GM19023 (cell line): ENCODE results near the gene SH3BP5L.
A peak's percentile ranks its signal among the peaks of the same experiment; 100 is the strongest.
"Not testable (repeated sequence)": the region's sequence is repeated elsewhere in the genome, so short reads cannot be mapped to it uniquely, and the experiment has no call there.

Experiments used
- ATAC-seq: cut with Tn5 transposase; IDR thresholded peaks from one replicate; pipeline ENCODE4 v1.9.1; 2021; ENCODE audit warnings: mild to moderate bottlenecking, moderate library complexity; ENCODE audit not compliant: unreplicated experiment

SH3BP5L gene

GRCh38 chr1:248811514-248812490, 13.9 kb downstream of the SH3BP5L start:
- no peak for ATAC-seq

GRCh38 chr1:248810727-248811513, 14.8 kb downstream of the SH3BP5L start:
- ATAC-seq: no peak

- no peak for ATAC-seq
Measured at GRCh38 chr1:248810000-248810726, 15.6 kb downstream of the SH3BP5L start.

- no peak for ATAC-seq
Measured at GRCh38 chr1:248808876-248809275, 16.8 kb downstream of the SH3BP5L start.

DNA sequence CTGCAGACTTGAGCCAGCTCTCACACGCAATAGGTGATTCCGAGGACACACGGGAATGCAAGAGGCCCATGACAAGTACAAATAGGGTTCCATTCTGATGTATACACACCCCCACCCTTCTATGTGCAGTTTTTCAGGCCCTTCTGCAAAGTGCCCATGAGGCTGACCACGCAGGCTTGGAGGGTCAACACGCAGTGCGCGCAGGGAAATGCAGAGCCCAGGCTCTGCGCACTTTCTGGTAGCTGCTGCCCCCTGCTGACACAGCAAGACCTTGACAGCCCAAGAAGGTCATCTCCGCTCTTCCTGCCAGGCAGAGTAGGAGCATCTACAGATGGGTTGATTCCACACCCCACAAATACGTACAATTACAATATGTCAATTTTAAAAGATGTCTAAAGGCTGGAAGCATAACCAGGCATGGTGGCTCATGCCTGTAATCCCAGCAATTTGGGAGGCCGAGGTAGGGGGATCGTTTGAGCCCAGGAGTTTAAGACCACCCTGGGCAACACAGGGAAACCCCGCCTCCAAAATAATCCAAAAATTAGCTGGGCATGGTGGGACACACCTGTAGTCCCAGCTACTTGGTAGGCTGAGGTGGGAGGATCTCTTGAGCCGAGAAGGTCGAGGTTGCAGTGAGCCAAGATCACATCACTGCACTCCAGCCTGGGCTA, 18.5 kb downstream of the SH3BP5L start:
- peak; percentile 58 for ATAC-seq

DNA sequence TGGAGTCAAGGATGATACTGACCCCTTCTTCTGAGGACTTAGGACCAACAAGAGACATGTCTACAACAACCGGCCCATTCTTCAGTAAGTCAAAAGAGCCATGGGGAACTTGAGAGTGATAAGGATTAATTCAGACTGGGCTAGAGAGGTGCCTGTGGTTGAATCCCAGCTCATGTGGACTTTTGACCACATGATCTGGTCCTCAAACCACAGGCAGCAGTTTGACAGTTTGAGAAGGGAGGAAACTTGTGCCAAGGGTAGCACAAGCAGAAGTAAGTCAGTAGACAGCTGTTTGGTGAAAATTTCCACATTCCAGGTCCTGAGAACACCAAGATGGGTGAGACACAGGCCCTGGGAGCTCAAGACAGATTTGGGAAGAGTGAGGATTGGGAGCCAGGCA, 19.8 kb downstream of the SH3BP5L start:
- no peak for ATAC-seq

DNA sequence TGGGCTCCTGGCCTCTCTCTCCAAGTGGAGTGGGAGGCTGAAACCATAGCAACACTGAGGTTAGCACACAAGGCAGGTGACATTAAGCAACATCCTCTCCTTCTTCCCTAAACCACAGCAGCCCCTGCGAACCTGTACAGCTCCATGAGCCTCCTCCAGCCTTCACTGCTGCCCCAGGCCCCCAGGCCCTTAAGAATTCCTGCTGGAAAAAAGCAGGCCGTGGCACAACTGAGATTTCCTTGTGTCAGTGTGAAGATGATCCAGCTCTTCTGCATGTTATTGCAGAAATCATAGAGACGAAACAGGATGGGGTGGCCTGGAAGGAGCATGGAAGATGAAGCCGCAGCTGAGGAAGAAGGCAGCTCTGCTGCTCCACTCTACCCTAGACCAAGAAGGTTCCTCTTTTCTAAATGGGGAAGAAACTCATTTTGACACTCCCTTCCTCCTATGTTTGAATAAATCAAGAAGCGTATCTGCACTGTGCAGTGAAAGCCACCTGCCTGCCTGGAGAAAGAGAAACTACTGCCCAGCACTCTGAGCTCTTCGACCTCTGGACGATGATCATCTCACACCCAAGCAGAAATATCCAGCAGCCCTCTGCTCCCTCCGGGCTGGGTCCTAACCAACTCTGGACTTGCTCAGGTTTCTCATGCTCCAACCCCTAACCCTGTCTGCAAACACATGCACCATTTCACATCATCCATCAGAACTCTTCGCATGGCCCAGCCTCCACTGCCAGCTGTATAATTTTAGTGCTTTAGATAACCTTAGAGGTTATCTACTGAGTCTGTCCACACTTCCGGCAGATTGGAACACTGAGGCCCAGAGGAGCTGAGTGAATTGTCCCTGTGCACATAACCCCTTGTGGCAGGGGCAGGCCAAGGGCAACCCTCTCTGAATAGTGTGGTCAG, 20.7 kb downstream of the SH3BP5L start:
- ATAC-seq: peak; percentile 87

DNA sequence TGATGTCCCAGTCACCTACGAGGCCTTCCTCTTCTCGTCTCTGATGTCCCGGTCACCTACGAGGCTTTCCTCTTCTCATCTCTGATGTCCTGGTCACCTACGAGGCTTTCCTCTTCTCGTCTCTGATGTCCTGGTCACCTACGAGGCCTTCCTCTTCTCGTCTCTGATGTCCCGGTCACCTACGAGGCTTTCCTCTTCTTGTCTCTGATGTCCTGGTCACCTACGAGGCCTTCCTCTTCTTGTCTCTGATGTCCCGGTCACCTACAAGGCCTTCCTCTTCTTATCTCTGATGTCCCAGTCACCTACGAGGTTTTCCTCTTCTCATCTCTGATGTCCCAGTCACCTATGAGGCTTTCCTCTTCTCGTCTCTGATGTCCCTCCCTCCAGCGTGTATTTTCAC, 22.2 kb downstream of the SH3BP5L start:
- ATAC-seq: not testable (repeated sequence)

- ATAC-seq: no peak
Measured at GRCh38 chr1:248802454-248802853, 23.3 kb downstream of the SH3BP5L start.

- no peak for ATAC-seq
Measured at GRCh38 chr1:248800459-248800858, 25.3 kb downstream of the SH3BP5L start.

- ATAC-seq: no peak
Measured at GRCh38 chr1:248798791-248799190, 26.9 kb downstream of the SH3BP5L start.

DNA sequence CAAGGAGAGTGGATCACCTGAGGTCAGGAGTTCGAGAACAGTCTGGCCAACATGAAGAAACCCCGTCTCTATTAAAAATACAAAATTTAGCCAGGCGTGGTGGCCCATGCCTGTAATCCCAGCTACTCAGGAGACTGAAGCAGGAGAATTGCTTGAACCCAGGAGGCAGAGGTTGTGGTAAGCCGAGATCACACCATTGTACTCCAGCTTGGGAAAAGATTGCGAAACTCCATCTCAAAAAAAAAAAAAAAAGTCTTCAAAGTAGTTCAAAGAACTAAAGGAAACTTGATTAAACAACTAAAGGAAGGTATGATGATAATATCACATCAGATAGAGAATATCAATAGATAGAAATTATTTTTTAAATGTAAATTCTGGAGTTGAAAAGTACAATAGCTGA, 31.1 kb downstream of the SH3BP5L start:
- not testable (repeated sequence) for ATAC-seq

GRCh38 chr1:248793592-248793991, 32.1 kb downstream of the SH3BP5L start:
- peak; percentile 89 for ATAC-seq

- ATAC-seq: no peak
Measured at GRCh38 chr1:248792342-248792741, 33.4 kb downstream of the SH3BP5L start.

GRCh38 chr1:248791010-248791409, 34.7 kb downstream of the SH3BP5L start:
- no peak for ATAC-seq

GRCh38 chr1:248790456-248790855, 35.3 kb downstream of the SH3BP5L start:
- ATAC-seq: no peak

DNA sequence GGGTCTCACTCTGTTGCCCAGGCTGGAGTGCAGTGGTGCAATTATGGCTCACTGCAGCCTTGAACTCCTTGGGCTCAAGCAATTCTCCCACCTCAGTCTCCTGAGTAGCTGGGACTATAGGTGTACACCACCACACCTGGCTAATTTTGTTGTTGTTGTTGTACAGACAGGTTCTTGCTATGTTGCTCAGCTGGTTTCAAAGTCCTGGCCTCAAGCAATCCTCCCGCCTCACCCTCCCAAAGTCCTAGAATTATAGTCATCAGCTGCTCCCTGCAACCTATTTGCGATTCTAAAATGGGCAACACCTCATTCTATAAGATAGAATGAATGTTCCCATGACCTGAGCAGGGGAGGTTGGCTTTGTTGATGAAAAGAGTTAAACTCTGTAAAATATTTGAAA, 36.4 kb downstream of the SH3BP5L start:
- ATAC-seq: not testable (repeated sequence)

- ATAC-seq: no peak
Measured at GRCh38 chr1:248788327-248788726, 37.4 kb downstream of the SH3BP5L start.

GRCh38 chr1:248787430-248787829, 38.3 kb downstream of the SH3BP5L start:
- ATAC-seq: no peak
